CD4-positive, CD25-positive, alpha-beta regulatory T cell (primary cell): ENCODE data around the gene ORC1. TPM values are rescaled to one million over a fixed set of nuclear protein-coding genes. Genes with fewer than 3 reads are reported as not detected.

Experiments used
- ATAC-seq, 2 donors: fragments of 150-1000 bp; cut with Tn5 transposase; one replicate each; pipeline ENCODE4 v1.10.0; 2021; ENCODE audit warnings: low read depth in 2 of 2, moderate number of reproducible peaks in 2 of 2, moderate library complexity in 1 of 2
- DNase-seq, 3 donors: peaks; one replicate each; pipeline versions ENCODE4 v3.0.0 to v3.0.0-alpha.2; 2012 to 2022; ENCODE audit warnings: mixed read lengths in 1 of 3
- H3K27ac ChIP-seq: one replicate; pipeline ENCODE4 v1.7.0; 2013; ENCODE audit warnings: mild to moderate bottlenecking, low read length; ENCODE audit not compliant: insufficient read depth, poor library complexity, severe bottlenecking
- H3K27me3 ChIP-seq: one replicate; pipeline ENCODE4 v1.7.0; 2013; ENCODE audit warnings: low read length; ENCODE audit not compliant: control insufficient read depth, insufficient read depth
- H3K36me3 ChIP-seq: one replicate; pipeline ENCODE4 v1.7.0; 2013; ENCODE audit warnings: mild to moderate bottlenecking, low read length, moderate library complexity; ENCODE audit not compliant: control insufficient read depth, insufficient read depth
- H3K4me1 ChIP-seq: 2 replicates; pipeline ENCODE4 v1.7.0; 2013; ENCODE audit warnings: mild to moderate bottlenecking, low read length; ENCODE audit not compliant: insufficient read depth, control insufficient read depth, poor library complexity, severe bottlenecking
- H3K4me3 ChIP-seq: one replicate; pipeline ENCODE4 v1.7.0; 2013; ENCODE audit warnings: low read depth, mild to moderate bottlenecking, low read length, moderate library complexity
- H3K9me3 ChIP-seq, 2 experiments: 1 replicate in 1 of 2; 2 replicates in 1 of 2; pipeline ENCODE4 v1.7.0; 2013; ENCODE audit warnings: low read length in 2 of 2, mild to moderate bottlenecking in 1 of 2, moderate library complexity in 1 of 2; ENCODE audit not compliant: control insufficient read depth in 2 of 2
- H3K27ac Mint-ChIP-seq, 3 donors: one replicate each; pipeline ENCODE4 v1.8.0; 2020 to 2022; ENCODE audit warnings: mild to moderate bottlenecking in 3 of 3, mixed read lengths in 3 of 3, moderate library complexity in 2 of 3
- H3K27me3 Mint-ChIP-seq: one replicate; pipeline ENCODE4 v1.8.0; 2022; ENCODE audit warnings: mild to moderate bottlenecking, mixed read lengths
- H3K36me3 Mint-ChIP-seq: one replicate; pipeline ENCODE4 v1.8.0; 2020; ENCODE audit warnings: mixed read lengths
- H3K4me1 Mint-ChIP-seq, 4 donors: one replicate each; pipeline ENCODE4 v1.8.0; 2020 to 2022; ENCODE audit warnings: mixed read lengths in 4 of 4, mild to moderate bottlenecking in 1 of 4
- H3K4me3 Mint-ChIP-seq, 4 donors: one replicate each; pipeline ENCODE4 v1.8.0; 2020 to 2022; ENCODE audit warnings: mild to moderate bottlenecking in 4 of 4, mixed read lengths in 4 of 4, moderate library complexity in 3 of 4
- H3K9me3 Mint-ChIP-seq, 7 donors: one replicate each; pipeline ENCODE4 v1.8.0; 2020 to 2022; ENCODE audit warnings: mixed read lengths in 7 of 7, mild to moderate bottlenecking in 3 of 7, moderate library complexity in 2 of 7
- polyA plus RNA-seq, 4 donors: library from polyadenylated mRNA; unstranded; fragments of 300-500 nt; fragmentation: Illumina TruSeq; gene quantifications; one replicate each; pipeline ENCODE4 v1.2.3, GENCODE V29; 2021
- total RNA-seq: library from RNA; stranded (reverse); gene quantifications from one replicate; pipeline ENCODE4 v1.2.3, GENCODE V29; 2022

Gene ORC1
- total RNA-seq (3.0 TPM), polyA plus RNA-seq (1 to 10 TPM in 3 of 4 donors, under 1 TPM in 1; 0.32 to 2.4 (median 1.5) TPM)

DNA sequence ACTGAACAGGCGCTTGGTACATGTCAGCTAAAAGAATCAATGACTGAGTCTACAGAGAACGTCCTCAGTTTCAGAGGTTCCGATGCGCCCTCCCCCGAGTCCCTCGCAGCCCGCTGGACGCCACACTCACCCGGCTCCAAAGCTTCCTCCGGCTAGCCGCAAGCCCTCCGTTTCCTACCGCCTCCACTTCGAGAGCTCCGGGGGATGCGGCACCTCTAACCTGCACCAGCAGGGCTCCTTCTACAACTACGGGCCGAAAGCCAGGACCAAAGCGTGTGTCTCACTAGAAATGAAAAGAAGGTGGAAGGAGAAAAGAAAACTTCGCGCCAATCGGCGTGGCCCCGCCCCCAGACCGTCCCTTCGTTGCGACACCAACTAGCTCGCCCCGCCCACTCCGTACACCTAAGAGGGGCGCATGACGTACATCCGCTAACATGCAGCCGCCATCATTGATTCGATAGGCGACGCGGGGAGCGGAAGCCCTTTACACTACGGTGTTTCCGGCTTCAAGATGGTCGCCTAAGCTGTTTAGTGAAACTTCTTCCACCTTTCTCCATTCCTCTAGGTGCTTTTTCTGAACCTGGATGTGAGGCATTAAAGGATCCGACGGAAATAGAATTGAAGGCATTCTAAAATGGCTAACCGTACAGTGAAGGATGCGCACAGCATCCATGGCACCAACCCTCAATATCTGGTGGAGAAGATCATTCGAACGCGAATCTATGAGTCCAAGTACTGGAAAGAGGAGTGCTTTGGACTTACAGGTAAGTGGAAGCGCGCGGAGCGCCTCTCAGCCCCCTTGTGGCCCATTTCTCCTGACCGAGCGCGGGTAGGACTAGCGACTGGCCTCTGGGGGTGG is at the start of gene ORC1, which contains the start of gene PRPF38A:
Gene ORC1, minus strand, starts transcription at position 308 of the 859 bp plus-strand sequence. CDS start 2,200 bp downstream, outside the sequence.
Gene PRPF38A, plus strand, starts transcription at position 487 of the 859 bp plus-strand sequence. Its CDS starts 148 bp downstream, at position 635.
- Mint-ChIP-seq H3K9me3 (no peaks in the 10 kb centered on the region), H3K27me3 (no peaks in the 10 kb centered on the region), H3K4me3 (peak within 1 kb of the TSS; percentile 96 to 100 (median 99)), H3K27ac (peak within 1 kb of the TSS; percentile 98 to 100 (median 99)), H3K36me3 (peaks cover 20% of the 10 kb centered on the region), H3K4me1 (peaks cover 18 to 46% (median 36%) of the 10 kb centered on the region in 4 donors)
- Histone ChIP-seq H3K36me3 (peaks cover 28% of the 10 kb centered on the region), H3K4me3 (peak within 1 kb of the TSS; percentile 97), H3K27ac (peak within 1 kb of the TSS; percentile 97), H3K27me3 (no peaks in the 10 kb centered on the region), H3K9me3 (no peaks in the 10 kb centered on the region), H3K4me1 (peaks cover 21% of the 10 kb centered on the region)
- DNase-seq = peak; percentile 96 to 99 (median 97)
- ATAC-seq = peak; percentile 94 to 95

DNA sequence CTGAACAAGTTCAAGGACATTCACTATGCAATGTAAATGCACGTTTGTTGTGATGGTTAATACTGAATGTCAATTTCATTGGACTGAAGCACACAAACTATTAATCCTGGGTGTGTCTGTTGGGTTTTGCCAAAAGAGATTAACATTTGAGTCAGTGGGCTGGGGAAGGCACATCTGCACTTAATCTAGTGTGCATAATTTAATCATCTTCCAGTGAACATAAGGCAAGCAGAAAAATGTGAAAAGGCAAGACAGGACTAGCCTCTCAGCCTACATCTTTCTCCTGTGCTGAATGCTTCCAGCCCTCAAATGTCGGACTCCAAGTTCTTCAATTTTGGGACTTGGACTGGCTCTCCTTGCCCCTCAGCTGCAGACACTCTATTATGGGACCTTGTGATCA is 40.2 kb upstream of the ORC1 start:
- Mint-ChIP-seq H3K36me3 (peaks cover 29% of the 10 kb centered on the region), H3K4me1 (peaks cover 0 to 5% (median 1%) of the 10 kb centered on the region in 4 donors), H3K4me3 (no peak overlapping the region), H3K9me3 (no peaks in the 10 kb centered on the region), H3K27ac (peak overlapping the region in 1 of 3 donors; percentile 32), H3K27me3 (no peaks in the 10 kb centered on the region)
- Histone ChIP-seq H3K9me3 (no peaks in the 10 kb centered on the region), H3K27ac (no peak overlapping the region), H3K4me1 (no peaks in the 10 kb centered on the region), H3K36me3 (peaks cover 36% of the 10 kb centered on the region), H3K4me3 (no peak overlapping the region), H3K27me3 (no peaks in the 10 kb centered on the region)
- no peak for ATAC-seq
- no peak for DNase-seq

DNA sequence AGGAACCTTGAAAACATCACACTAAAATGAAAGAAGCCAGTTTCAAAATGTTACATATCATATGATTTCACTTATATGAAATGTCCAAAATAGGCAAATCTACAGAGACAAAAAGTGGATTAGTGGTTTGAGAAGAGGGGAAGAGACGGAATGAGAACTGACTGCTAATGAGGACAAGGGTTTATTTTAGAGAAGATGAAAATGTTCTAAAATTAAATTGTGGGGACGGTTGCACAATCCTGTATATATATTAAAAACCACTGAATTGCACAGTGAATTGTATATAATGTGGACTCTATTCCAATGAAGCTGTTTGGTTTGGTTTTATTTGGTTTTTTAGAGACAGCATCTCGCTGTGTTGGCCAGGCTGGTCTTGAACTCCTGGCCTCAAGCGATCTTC is 35.8 kb upstream of the ORC1 start:
- Histone ChIP-seq H3K36me3 (peaks cover 49% of the 10 kb centered on the region), H3K4me1 (no peaks in the 10 kb centered on the region), H3K9me3 (no peaks in the 10 kb centered on the region), H3K27me3 (no peaks in the 10 kb centered on the region), H3K4me3 (no peak overlapping the region), H3K27ac (no peak overlapping the region)
- Mint-ChIP-seq H3K36me3 (peaks cover 36% of the 10 kb centered on the region), H3K4me1 (peaks cover 0 to 5% (median 1%) of the 10 kb centered on the region in 4 donors), H3K4me3 (no peak overlapping the region), H3K27ac (peak overlapping the region in 1 of 3 donors; percentile 15), H3K27me3 (no peaks in the 10 kb centered on the region), H3K9me3 (no peaks in the 10 kb centered on the region)
- ATAC-seq (no peak), DNase-seq (no peak)

DNA sequence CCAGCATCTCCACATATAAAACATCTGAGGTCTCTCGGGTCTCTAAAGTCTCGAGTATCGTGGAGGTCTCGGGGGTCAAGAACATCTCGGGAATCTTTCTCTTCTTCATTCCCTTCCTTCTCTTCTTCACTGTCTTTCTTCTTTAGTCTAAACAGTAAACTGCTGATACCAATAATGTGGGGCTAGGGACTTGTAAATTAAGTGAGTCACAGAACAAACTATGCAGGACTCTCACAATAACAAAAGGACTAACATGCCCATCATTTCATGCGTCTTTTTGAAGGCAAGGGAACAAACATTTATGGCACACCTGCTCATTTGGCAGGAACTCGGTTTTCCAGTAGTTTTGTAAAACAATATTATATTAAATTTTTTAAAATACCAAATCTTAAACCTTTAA is 32.6 kb upstream of the ORC1 start:
- H3K27me3 Mint-ChIP-seq = no peaks in the 10 kb centered on the region
- Histone ChIP-seq H3K9me3 (no peaks in the 10 kb centered on the region), H3K36me3 (peaks cover 55% of the 10 kb centered on the region), H3K27me3 (no peaks in the 10 kb centered on the region), H3K4me3 (no peak overlapping the region), H3K4me1 (no peaks in the 10 kb centered on the region), H3K27ac (no peak overlapping the region)
- DNase-seq (no peak), ATAC-seq (no peak)
- H3K4me1 Mint-ChIP-seq = peaks cover 0 to 4% (median 1%) of the 10 kb centered on the region in 4 donors
- no peaks in the 10 kb centered on the region for H3K9me3 Mint-ChIP-seq
- peaks cover 33% of the 10 kb centered on the region for H3K36me3 Mint-ChIP-seq
- no peak overlapping the region for H3K4me3 Mint-ChIP-seq
- no peak overlapping the region for H3K27ac Mint-ChIP-seq

DNA sequence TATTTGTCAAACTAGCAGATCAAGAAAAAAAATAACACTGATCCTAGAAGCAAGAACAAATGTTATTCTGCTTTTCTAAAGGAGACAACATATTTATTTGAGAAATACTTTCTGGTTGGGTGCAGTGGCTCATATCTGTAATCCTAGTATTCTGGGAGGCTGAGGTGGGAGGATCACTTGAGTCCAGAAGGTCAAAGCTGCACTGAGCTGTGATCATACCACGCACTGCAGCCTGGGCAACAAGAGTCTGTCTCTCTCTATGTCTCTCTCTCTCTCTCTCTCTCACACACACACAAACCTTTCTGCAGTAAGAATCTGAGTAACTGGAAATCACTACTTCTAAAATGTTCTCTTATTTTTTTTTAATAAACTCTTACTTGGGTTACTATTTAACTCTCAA is 31.4 kb upstream of the ORC1 start:
- H3K27me3 ChIP-seq = no peaks in the 10 kb centered on the region
- no peaks in the 10 kb centered on the region for H3K9me3 Mint-ChIP-seq
- H3K27me3 Mint-ChIP-seq = no peaks in the 10 kb centered on the region
- H3K9me3 ChIP-seq = no peaks in the 10 kb centered on the region
- ATAC-seq (no peak), DNase-seq (no peak)
- peaks cover 0 to 7% (median 2%) of the 10 kb centered on the region in 4 donors for H3K4me1 Mint-ChIP-seq
- H3K4me3 ChIP-seq = no peak overlapping the region
- H3K27ac Mint-ChIP-seq = peak overlapping the region in 1 of 3 donors; percentile 32
- H3K27ac ChIP-seq = no peak overlapping the region
- H3K4me3 Mint-ChIP-seq = no peak overlapping the region
- H3K36me3 ChIP-seq = peaks cover 57% of the 10 kb centered on the region
- H3K36me3 Mint-ChIP-seq = peaks cover 36% of the 10 kb centered on the region
- H3K4me1 ChIP-seq = no peaks in the 10 kb centered on the region

DNA sequence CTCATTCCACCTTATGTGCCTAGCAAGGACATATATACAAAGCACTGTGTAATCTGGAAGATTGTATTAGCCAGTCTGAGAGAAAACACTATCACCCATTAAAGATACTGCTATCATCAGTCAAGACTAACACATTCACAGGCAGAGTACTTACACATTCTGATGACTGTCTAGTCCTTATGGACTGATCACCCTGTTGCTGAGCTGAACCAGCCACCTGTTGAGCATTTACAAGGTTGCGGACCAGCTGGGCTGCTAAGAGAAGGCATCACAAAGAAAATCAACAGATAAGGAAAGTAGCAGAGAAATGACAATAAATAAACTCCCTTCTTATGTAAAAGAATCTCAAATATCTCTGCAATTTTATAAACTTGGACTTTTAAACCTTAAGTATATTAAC is 31.0 kb upstream of the ORC1 start:
- no peaks in the 10 kb centered on the region for H3K27me3 ChIP-seq
- Mint-ChIP-seq H3K27me3 (no peaks in the 10 kb centered on the region), H3K4me3 (no peak overlapping the region), H3K27ac (no peak overlapping the region), H3K9me3 (no peaks in the 10 kb centered on the region), H3K36me3 (peaks cover 34% of the 10 kb centered on the region), H3K4me1 (peaks cover 0 to 7% (median 2%) of the 10 kb centered on the region in 4 donors)
- no peaks in the 10 kb centered on the region for H3K9me3 ChIP-seq
- no peak overlapping the region for H3K4me3 ChIP-seq
- no peak overlapping the region for H3K27ac ChIP-seq
- DNase-seq (no peak), ATAC-seq (no peak)
- no peaks in the 10 kb centered on the region for H3K4me1 ChIP-seq
- peaks cover 57% of the 10 kb centered on the region for H3K36me3 ChIP-seq

DNA sequence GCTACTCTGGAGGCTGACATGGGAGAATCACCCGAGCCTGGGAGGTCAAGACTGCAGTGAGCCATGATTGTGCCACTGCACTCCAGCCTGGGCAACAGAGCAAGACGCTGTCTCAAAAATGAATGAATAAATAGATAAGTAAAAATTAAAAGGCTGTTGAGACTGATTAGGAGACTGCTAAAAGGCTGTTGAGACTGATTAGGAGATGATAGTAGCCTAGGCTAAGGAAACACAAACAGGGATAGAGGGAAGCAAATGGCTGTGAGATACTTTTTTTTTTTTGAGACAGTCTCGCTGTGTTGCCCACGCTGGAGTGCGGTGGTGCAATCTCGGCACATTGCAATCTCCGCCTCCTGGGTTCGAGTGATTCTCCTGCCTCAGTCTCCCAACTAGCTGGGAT is 28.6 kb upstream of the ORC1 start:
- Histone ChIP-seq H3K4me3 (no peak overlapping the region), H3K36me3 (peaks cover 45% of the 10 kb centered on the region), H3K27ac (no peak overlapping the region), H3K27me3 (no peaks in the 10 kb centered on the region), H3K4me1 (no peaks in the 10 kb centered on the region), H3K9me3 (no peaks in the 10 kb centered on the region)
- ATAC-seq (no peak), DNase-seq (no peak)
- Mint-ChIP-seq H3K4me1 (peaks cover 0 to 7% (median 3%) of the 10 kb centered on the region in 4 donors), H3K4me3 (no peak overlapping the region), H3K27ac (no peak overlapping the region), H3K9me3 (no peaks in the 10 kb centered on the region), H3K27me3 (no peaks in the 10 kb centered on the region), H3K36me3 (peaks cover 34% of the 10 kb centered on the region)
